Adrenal gland (tissue), 5 donors: Measurements from ENCODE around the gene EDA.

ENCODE experiments used
- CTCF ChIP-seq, 6 experiments: fragments of 450-650 bp in 4 of 6; fragments of 200-600 bp in 2 of 6; sonication (generic) in 1 of 6; IDR thresholded peaks; 1 replicate in 5 of 6; 2 replicates in 1 of 6; pipeline versions ENCODE4 v1.5.1 to v1.8.0; 2016 to 2021; ENCODE audit warnings: antibody characterized with exemption in 6 of 6, mild to moderate bottlenecking in 2 of 6, moderate library complexity in 1 of 6
- POLR2A ChIP-seq, 2 donors: fragments of 450-650 bp; IDR thresholded peaks; one replicate each; pipeline ENCODE4 v1.6.1; 2017; ENCODE audit warnings: antibody characterized with exemption in 2 of 2, mild to moderate bottlenecking in 2 of 2, moderate library complexity in 1 of 2
- donor health status: DM: no; HTN: no; CAD: no.

- no peak for TF ChIP-seq CTCF (IDR thresholded peaks at IDR 0.05)
- no peak for TF ChIP-seq POLR2A (IDR thresholded peaks at IDR 0.05)
These were observed 392.0 kb downstream of the EDA start for GRCh38 chrX:70007946-70008345.
